ENCODE measurements around the gene OMP. TPM values are rescaled to one million over a fixed set of nuclear protein-coding genes. Genes with fewer than 3 reads are reported as not detected.
"Not testable (repeated sequence)": the region's sequence is repeated elsewhere in the genome, so short reads cannot be mapped to it uniquely, and the experiment has no call there.

Gene OMP
- total RNA-seq, 4 donors from 2014 or later: 1.0 to 2.1 TPM; not detected in 2

DNA sequence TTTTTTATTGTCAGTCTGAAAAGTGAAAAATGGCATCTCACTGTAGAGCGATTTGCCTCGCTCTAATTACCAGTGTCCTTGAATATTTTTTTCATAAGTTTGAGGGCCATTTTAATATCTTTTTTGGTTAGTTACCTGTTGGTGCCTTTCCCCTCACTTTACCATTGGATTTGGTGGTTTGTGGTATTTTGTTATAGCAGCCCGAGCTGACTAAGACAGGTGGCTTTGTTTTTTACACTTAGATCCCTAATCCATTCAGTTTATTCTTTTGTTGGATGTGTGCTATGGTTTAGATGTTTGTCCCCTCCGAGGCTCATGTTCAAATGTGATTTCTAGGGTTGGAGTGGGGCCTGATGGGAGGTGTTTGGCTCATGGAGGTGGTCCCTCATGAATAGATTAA, 42.4 kb upstream of the OMP start:
- DNase-seq: no peak
- intact Hi-C loops (cut with DNase I; ENCODE audit: low total_unique reads): no loop called here
- Histone ChIP-seq H3K27ac (no peak overlapping the region), H3K4me1 (no peaks in the 10 kb centered on the region), H3K9me3 (peaks cover 0 to 9% of the 10 kb centered on the region in 2 donors), H3K4me3 (no peak overlapping the region), H3K27me3 (no peaks in the 10 kb centered on the region), H3K36me3 (no peaks in the 10 kb centered on the region)
- TF ChIP-seq, protein P1, sequence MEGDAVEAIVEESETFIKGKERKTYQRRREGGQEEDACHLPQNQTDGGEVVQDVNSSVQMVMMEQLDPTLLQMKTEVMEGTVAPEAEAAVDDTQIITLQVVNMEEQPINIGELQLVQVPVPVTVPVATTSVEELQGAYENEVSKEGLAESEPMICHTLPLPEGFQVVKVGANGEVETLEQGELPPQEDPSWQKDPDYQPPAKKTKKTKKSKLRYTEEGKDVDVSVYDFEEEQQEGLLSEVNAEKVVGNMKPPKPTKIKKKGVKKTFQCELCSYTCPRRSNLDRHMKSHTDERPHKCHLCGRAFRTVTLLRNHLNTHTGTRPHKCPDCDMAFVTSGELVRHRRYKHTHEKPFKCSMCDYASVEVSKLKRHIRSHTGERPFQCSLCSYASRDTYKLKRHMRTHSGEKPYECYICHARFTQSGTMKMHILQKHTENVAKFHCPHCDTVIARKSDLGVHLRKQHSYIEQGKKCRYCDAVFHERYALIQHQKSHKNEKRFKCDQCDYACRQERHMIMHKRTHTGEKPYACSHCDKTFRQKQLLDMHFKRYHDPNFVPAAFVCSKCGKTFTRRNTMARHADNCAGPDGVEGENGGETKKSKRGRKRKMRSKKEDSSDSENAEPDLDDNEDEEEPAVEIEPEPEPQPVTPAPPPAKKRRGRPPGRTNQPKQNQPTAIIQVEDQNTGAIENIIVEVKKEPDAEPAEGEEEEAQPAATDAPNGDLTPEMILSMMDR (IDR thresholded peaks at IDR 0.05): no peak
- TF ChIP-seq POLR2A (IDR thresholded peaks at IDR 0.05): no peak

- H3K27ac ChIP-seq; DNase-seq; intact Hi-C loops (cut with DNase I; ENCODE audit: low total_unique reads); H3K36me3 ChIP-seq; H3K4me3 ChIP-seq; H3K4me1 ChIP-seq; H3K27me3 ChIP-seq; H3K9me3 ChIP-seq: not testable (repeated sequence)
Measured at GRCh38 chr11:77061258-77061657, 41.4 kb upstream of the OMP start.

DNA sequence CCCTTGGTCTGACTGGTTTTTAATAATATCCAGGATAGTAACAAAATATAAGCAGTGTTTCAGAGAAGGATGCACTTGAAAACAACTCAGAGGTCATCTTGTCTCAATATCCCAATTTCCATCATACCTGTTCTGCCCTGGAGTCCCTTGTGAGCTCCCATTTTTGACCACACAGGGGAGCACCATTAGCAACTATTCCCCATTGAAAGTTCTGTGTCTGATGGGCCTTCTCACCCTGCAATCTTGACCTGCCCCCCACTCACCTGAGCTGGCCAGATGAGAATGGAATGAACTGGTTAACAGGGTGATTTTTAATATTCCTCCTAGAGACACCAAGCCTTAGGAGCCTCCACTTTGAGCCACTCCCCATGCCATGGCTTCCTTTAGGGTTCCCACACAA, 39.7 kb upstream of the OMP start:
- no peaks in the 10 kb centered on the region for H3K9me3 ChIP-seq
- H3K36me3 ChIP-seq: no peaks in the 10 kb centered on the region
- TF ChIP-seq, protein P1 (IDR thresholded peaks at IDR 0.05): no peak
- no peak for TF ChIP-seq POLR2A (IDR thresholded peaks at IDR 0.05)
- intact Hi-C loops (cut with DNase I; ENCODE audit: low total_unique reads): no loop called here
- no peaks in the 10 kb centered on the region for H3K4me1 ChIP-seq
- DNase-seq: no peak
- H3K4me3 ChIP-seq: no peak overlapping the region
- H3K27me3 ChIP-seq: no peaks in the 10 kb centered on the region
- H3K27ac ChIP-seq: no peak overlapping the region

DNA sequence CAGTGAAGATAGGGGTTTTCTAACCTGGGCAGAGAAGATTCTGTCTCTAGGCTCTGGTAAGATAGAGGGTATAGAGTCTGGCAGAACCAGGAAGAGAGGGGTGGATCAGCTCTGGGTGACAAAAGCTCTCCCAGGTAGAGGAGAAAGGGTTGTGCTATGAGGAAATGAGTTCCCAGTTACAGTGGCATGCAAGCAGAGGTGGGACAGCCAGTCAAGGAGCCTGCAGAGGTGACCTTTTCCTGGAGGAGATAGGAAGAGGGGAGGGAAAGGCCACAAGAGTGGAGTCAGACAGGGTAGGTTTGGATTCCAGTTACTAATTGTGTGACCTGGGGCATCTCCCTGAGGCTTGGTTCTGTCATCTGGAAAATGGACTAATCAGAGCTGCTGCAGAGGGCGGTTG, 39.2 kb upstream of the OMP start:
- Histone ChIP-seq H3K9me3 (no peaks in the 10 kb centered on the region), H3K4me1 (no peaks in the 10 kb centered on the region), H3K4me3 (no peak overlapping the region), H3K27me3 (no peaks in the 10 kb centered on the region), H3K27ac (no peak overlapping the region), H3K36me3 (no peaks in the 10 kb centered on the region)
- TF ChIP-seq POLR2A (IDR thresholded peaks at IDR 0.05): no peak
- TF ChIP-seq, protein P1 (IDR thresholded peaks at IDR 0.05): no peak
- intact Hi-C loops (cut with DNase I; ENCODE audit: low total_unique reads): no loop called here
- DNase-seq: no peak

- DNase-seq: no peak
- no peak overlapping the region for H3K4me3 ChIP-seq
- intact Hi-C loops (cut with DNase I; ENCODE audit: low total_unique reads): no loop called here
Measured at GRCh38 chr11:77063861-77064260, 38.8 kb upstream of the OMP start.

More at GRCh38 chr11:77063861-77064260, 38.8 kb upstream of the OMP start:
- H3K9me3 ChIP-seq: no peaks in the 10 kb centered on the region
- H3K4me1 ChIP-seq: no peaks in the 10 kb centered on the region
- TF ChIP-seq, protein P1 (IDR thresholded peaks at IDR 0.05): no peak
- no peak for TF ChIP-seq POLR2A (IDR thresholded peaks at IDR 0.05)
- H3K27me3 ChIP-seq: no peaks in the 10 kb centered on the region
- no peak overlapping the region for H3K27ac ChIP-seq
- H3K36me3 ChIP-seq: no peaks in the 10 kb centered on the region

Measured in uterus (tissue), 4 donors.